ENCODE measurements around the gene TNFRSF9.

DNA sequence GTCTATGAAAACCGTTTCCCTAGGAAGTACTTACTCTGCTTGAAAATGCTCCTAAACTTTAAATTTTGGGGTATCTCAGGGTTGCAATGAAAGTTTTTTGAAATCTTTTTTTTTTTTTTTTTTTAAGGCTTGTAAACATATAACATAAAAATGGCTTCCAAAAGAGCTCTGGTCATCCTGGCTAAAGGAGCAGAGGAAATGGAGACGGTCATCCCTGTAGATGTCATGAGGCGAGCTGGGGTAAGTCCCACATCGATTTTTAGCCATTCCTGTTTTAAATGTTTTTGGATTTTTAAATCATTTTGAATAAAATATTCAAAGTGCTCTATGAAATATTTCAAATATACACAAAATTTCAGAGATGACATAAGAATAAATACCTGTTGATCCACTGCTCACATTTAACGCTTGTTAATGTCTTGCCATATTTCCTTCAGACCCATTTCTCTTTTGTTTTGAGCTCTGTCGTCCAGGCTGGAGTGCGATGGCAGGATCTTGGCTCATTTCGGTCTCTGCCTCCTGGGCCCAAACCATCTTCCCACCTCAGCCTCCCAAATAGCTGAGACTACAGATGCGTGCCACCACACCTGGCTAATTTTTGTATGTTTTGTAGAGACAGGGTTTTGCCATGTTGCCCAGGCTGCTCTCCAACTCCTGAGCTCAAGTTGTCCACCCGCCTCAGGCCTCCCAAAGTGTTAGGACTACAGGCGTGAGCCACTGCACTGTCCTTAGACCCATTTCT is 22.2 kb upstream of the TNFRSF9 start:
- TF ChIP-seq, protein P1, sequence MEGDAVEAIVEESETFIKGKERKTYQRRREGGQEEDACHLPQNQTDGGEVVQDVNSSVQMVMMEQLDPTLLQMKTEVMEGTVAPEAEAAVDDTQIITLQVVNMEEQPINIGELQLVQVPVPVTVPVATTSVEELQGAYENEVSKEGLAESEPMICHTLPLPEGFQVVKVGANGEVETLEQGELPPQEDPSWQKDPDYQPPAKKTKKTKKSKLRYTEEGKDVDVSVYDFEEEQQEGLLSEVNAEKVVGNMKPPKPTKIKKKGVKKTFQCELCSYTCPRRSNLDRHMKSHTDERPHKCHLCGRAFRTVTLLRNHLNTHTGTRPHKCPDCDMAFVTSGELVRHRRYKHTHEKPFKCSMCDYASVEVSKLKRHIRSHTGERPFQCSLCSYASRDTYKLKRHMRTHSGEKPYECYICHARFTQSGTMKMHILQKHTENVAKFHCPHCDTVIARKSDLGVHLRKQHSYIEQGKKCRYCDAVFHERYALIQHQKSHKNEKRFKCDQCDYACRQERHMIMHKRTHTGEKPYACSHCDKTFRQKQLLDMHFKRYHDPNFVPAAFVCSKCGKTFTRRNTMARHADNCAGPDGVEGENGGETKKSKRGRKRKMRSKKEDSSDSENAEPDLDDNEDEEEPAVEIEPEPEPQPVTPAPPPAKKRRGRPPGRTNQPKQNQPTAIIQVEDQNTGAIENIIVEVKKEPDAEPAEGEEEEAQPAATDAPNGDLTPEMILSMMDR (IDR thresholded peaks at IDR 0.05), result no peak
- TF ChIP-seq POLR2A (IDR thresholded peaks at IDR 0.05), result no peak

All from breast epithelium (tissue), 3 donors.